ENCODE measurements around the gene ATP6V1F. TPM values are rescaled to one million over a fixed set of nuclear protein-coding genes. Genes with fewer than 3 reads are reported as not detected.

ATP6V1F gene
- total RNA-seq, 1 donor from 2014 or later = 74.6 TPM

DNA sequence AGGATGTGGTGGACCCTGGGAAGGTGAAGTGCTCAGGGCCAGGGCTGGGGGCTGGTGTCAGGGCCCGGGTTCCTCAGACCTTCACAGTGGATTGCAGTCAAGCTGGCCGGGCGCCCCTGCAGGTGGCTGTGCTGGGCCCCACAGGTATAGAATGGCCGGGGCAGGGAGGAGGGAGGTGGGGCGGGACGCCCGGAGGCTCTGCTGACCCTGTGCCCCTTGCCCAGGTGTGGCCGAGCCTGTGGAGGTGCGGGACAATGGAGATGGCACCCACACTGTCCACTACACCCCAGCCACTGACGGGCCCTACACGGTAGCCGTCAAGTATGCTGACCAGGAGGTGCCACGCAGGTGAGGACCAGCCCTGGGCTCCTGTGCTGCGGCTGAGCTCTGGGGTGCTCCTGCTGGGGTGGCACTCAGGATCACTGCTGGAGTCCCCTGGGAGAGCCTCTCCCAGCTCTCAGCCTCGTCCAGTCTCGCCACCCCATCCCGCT, 14.9 kb upstream of the ATP6V1F start:
- no peak for FAIRE-seq
- no peak for DNase-seq (ENCODE audit: low spot score in 2 of 2)

DNA sequence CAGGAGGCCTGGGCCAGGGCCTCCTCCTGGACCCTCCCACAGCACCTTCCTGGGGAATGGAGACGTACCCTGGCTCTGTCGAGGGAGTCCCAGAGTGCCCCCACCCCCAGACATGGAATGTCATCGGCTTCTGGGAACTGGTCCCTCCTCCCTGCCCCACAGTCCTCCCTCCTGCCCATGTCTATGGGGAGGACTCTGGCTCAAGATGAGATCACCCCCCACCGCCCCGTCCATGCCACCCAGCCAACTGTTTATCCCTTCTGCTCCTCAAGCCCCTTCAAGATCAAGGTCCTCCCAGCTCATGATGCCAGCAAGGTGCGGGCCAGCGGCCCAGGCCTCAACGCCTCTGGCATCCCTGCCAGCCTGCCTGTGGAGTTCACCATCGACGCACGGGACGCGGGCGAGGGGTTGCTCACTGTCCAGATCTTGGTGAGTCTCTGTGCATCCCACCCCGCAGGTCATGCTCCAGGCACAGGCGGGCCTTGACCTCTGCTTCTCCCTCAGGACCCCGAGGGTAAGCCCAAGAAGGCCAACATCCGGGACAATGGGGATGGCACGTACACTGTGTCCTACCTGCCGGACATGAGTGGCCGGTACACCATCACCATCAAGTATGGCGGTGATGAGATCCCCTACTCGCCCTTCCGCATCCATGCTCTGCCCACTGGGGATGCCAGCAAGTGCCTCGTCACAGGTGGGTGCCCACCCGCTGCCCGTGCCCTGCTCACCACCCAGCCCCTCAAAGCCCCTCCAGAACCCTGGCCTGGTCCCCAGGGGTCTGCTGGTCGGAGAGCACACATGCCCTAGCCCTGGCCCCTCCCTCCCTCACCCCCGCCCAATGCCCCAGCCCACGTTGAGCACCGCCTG, 14.1 kb upstream of the ATP6V1F start:
- FAIRE-seq = no peak
- DNase-seq (ENCODE audit: low spot score in 2 of 2) = no peak

DNA sequence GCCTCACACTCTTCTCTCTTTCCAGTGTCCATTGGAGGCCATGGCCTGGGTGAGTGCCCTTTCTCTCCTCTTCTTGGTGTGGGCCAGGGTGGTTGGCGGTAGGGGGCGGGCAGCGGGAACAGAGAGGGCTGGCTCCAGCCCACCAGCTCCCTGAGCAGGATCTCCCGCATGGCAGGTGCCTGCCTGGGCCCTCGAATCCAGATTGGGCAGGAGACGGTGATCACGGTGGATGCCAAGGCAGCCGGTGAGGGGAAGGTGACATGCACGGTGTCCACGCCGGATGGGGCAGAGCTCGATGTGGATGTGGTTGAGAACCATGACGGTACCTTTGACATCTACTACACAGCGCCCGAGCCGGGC, 13.5 kb upstream of the ATP6V1F start:
- FAIRE-seq (no peak), DNase-seq (ENCODE audit: low spot score in 2 of 2) (no peak)

DNA sequence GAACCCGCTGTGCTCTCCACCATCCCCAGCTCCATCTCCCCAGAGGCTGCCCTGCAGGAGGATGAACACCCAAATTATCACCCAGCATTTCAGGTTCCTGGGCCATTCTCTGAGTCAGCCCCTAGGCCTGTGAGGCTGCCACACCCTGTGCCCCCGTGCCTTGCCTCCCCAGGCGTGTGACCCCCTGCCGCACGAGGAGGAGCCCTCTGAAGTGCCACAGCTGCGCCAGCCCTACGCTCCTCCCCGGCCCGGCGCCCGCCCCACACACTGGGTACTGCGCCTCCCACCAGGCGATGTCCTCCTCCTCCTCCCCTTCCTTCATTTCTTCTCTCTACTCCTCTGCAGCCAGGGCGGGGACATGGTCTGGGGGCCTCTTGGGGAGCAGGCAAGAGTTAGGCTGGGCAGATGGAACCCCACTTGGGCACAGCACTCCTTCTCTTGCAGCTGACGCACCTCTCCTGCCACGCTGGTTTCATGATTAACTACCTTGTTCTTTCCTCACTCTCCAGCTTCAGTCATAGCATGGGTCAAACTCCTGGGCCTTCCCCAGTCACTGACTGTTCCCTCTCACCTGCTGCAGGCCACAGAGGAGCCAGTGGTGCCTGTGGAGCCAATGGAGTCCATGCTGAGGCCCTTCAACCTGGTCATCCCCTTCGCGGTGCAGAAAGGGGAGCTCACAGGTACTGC, 12.7 kb upstream of the ATP6V1F start:
- no peak for FAIRE-seq
- no peak for DNase-seq (ENCODE audit: low spot score in 2 of 2)

DNA sequence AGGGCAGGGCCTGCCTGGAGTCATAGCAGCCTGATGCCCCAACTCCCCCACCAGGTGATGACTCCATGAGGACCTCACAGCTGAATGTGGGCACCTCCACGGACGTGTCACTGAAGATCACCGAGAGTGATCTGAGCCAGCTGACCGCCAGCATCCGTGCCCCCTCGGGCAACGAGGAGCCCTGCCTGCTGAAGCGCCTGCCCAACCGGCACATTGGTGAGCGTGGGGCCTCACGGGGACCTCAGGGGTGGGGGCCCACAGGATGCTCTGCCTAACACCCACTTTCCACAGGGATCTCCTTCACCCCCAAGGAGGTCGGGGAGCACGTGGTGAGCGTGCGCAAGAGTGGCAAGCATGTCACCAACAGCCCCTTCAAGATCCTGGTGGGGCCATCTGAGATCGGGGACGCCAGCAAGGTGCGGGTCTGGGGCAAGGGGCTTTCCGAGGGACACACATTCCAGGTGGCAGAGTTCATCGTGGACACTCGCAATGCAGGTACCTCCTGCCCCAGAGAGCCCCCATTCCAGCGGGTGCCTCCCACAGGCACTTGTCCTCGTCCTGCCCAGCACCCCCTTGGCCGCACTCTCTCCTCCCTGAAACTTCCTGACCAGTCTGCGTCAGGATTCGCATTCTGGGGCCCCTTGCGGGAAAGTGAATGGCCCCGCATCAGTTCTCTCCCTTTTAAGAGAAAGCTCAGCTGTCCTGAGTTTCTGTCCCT, 10.0 kb upstream of the ATP6V1F start:
- no peak for DNase-seq (ENCODE audit: low spot score in 2 of 2)
- FAIRE-seq = no peak

DNA sequence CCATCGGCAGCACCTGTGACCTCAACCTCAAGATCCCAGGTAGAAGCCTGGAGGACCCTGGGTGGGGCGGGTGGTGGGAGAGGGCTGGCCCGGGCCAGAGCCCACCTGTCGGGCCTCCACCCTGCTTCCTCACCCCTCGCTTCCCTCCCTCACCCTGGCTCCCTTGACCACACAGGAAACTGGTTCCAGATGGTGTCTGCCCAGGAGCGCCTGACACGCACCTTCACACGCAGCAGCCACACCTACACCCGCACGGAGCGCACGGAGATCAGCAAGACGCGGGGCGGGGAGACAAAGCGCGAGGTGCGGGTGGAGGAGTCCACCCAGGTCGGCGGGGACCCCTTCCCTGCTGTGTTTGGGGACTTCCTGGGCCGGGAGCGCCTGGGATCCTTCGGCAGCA, 8.9 kb upstream of the ATP6V1F start:
- no peak for FAIRE-seq
- no peak for DNase-seq (ENCODE audit: low spot score in 2 of 2)

DNA sequence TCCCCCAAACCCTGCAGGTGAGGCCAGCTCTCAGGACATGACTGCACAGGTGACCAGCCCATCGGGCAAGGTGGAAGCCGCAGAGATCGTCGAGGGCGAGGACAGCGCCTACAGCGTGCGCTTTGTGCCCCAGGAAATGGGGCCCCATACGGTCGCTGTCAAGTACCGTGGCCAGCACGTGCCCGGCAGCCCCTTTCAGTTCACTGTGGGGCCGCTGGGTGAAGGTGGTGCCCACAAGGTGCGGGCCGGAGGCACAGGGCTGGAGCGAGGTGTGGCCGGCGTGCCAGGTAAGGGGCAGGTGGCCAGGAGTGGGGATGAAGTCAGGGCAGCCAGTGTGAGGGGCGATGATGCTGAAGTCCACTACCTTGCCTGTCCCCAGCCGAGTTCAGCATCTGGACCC, 8.3 kb upstream of the ATP6V1F start:
- FAIRE-seq = no peak
- no peak for DNase-seq (ENCODE audit: low spot score in 2 of 2)

DNA sequence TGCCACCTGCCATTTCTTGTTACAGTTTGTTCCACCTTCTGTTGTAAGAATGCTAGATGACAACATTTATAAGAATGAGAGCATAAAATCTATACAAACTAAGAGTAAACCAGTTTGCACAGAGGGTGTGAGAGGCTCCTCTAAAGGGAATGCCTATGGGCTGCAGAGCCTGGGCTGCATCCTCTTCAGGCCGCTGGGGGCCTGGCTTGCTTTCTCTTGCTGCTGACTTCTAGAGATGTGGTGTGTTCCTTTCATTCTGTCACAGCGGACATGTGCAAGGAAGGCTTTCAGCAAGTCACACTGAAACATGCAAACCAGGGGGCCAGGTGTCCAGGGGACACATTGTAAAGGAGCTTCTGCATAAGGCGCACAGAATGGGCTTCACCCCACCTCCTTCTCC, 7.1 kb upstream of the ATP6V1F start:
- no peak for FAIRE-seq
- DNase-seq (ENCODE audit: low spot score in 2 of 2) = no peak

DNA sequence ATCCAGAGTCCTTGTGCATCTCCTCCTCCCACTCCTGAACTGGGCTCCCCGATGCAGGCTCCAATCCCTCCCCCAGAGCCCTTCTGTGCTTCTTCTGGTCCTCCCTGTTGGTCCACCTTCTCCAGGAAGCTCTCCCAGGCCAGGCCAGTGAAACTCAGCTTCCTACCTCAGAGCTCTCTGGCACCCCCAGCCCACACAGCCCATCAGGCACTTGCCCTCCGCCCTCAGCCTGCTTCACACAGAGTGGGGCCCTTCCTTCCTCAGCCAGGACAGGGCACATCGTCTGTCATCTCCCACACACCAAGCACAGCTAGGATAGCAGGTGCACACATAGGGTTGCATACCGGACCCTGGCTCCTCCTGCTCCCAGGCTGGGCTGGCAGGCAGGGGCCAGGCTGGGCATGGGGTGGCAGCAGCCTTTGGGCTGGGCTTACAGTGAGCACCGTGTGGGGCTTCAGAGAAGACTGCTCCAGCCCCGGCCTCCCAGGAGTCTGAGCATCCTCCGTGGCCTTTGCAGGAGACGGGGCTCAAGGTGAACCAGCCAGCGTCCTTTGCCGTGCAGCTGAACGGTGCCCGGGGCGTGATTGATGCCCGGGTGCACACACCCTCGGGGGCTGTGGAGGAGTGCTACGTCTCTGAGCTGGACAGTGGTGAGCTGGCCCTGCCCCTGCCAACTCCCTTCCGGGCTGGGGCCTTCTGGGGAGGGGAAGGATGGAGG, 6.5 kb upstream of the ATP6V1F start:
- DNase-seq (ENCODE audit: low spot score in 2 of 2) (no peak), FAIRE-seq (no peak)

DNA sequence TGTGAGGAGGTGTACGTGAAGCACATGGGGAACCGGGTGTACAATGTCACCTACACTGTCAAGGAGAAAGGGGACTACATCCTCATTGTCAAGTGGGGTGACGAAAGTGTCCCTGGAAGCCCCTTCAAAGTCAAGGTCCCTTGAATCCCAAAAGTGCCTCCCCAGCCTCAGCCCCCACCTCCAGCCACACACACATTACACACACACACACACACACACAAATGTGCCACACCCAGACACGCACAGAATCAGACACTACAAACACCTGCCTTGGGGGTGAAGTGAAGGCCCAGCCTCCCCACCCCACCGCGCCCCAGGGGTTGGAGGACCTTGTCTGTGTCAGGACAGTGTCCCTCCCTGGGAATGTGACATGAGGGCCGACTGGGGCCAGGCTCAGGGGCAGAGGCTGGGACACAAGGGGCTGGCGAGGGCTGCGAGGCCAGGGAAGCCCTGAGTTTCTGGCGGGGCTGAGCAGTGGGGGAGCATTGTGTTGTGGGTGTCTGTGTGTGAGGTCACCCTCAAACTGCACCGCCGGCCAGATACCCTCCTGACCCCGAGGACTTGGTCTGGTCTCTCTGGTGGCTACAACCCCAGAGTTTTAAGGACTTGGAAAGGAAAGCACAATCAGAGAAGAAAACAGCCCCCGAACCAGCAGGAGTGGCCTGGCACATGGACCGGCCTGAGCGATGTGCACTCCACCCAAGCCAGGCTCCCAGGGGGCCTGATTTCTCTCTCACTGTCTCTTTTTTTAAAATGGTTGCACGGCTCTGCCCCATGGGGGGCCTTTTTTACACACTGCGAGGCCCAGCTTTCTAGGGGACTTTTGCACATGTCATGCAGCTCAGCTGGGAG, 4.0 kb upstream of the ATP6V1F start:
- FAIRE-seq (no peak), DNase-seq (ENCODE audit: low spot score in 2 of 2) (no peak)

DNA sequence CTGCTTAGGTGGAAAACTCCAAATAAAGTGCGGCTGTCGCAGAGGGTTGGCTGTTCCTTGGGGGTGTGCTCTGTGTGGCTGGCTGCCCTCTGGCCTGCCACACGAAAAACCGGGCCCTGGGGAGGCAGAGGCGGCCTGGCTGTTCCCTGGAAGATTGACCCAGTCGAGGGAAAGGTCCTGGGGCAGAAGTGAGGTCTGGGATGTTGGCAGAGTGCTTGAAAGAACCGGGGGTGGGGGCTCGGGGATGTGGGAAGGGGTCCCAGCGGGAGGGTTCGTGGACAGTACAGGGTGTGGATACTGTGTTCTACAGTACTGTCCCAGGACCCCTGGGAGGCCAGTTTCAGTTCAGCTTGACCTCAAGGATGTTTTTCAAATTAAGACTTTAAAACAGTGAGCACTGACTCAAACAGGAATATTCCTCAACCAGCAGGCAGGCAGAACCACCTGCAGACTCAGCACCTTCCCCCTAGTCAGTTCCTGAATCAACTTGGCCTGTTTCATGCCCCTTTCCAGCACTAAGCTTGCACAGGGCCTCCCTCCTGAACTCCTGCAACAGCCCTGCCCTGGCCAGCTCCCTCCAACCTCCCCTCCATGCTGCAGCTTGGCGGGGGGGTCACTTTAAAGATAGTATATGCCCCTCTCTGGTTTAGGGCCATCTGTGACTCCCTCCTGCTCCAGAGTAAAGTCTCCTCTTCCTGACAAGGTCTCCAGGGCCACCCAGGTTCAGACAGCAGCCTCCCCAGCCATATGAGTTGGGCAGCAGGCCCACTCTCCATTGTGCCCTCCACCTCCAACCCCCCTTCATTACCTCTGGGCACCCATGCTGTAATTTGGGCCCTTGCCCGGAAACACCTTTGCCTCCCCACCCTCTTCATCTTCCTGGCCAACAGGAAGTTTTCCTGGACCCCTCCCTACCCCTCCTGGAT, 3.2 kb upstream of the ATP6V1F start:
- no peak for FAIRE-seq
- no peak for DNase-seq (ENCODE audit: low spot score in 2 of 2)

DNA sequence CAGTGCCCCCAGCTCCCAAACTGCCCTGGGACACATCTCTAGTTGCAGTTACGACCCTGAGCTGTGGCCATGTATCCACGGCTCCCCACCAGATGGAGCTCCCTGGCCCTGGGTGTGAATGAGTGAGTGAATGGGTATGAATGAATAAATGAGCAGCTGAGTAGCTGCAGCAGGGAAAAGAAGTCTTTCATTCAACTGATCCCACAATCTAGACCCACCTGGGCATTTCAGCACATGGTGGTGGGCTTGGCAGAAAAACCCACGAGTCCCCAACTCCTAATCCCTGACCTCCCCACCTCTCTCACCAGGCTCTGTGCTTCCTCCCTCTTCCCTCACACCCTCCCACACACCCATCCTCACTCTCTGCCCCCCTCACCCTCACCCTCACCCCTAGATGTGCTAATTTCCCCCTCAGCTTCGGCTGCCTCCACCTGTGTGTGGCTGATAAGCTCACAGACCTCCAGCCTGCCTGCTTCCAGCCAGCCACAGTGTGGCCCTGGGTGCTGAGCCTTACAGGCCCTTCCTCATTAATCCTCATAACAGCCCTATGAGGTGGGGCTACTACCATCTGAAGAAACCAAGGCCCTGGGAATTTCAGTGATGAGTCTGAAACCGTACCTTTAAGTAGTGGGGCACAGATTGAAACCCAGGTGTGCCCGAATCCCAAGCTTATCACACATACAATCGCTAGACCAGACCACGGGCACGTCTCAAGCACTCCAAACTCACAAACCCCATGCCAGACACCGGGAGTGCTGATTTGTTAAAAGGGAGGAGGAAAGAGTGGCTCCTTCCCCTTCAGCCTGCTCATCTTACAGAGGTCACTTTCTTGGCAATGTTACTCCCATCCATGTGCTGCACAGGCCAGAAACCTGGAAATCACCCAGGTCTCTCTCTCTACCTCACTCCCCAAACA, 2.2 kb upstream of the ATP6V1F start:
- DNase-seq (ENCODE audit: low spot score in 2 of 2) = no peak
- FAIRE-seq = no peak

DNA sequence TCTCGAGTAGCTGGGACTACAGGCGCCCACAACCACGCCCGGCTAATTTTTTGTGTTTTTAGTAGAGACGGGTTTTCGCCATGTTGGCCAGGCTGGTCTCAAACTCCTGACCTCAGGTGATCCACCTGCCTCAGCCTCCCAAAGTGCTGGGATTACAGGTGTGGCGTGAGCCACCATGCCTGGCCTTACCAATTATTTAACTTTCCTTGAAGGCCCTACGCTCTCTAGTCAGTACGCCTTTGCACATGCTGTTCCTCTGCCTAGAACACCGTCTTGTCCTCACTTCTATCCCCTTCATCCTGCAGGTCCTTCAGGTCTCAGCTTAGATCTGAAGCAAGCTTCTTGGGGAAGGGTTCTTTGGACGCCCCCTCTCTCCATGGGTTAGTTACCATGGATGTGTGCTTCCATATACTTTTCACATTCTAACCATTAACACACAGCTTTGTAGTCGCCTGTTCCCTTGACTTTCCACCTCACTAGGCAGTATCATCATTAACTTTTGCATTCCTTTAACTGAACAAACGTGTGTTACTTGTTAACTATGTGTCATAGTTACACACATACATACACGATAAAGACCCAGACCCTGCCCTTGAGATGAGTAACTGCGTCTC, 592 bp upstream of the ATP6V1F start:
- FAIRE-seq (no peak), DNase-seq (ENCODE audit: low spot score in 2 of 2) (no peak)

DNA sequence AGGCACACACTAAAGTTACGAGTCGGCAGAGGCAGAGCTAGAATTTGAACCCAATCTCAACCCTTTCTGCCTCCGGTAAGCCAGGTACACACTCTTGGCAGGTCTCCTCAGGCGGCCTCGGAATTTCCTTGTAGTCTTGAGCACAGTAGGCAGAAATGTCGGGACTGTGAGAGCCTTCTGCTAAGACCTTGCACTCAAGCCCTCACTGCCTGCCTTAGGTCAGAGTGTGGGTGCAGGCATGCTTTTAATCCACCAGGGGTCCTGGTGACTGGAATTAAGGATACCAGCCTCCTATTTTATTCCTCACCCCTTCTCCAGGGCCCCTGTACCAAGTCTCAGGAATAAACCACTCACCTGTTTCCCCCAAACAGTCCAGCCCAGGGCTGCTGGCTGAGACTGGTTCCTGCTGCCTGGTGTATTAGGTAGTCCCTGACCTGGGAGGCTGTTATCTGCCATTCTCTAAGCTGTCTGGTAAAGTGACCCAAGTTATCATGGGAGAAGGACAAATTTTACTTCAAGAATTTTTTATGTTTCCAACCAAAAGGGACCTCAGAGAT, 855 bp downstream of the ATP6V1F start:
- FAIRE-seq = no peak
- no peak for DNase-seq (ENCODE audit: low spot score in 2 of 2)

DNA sequence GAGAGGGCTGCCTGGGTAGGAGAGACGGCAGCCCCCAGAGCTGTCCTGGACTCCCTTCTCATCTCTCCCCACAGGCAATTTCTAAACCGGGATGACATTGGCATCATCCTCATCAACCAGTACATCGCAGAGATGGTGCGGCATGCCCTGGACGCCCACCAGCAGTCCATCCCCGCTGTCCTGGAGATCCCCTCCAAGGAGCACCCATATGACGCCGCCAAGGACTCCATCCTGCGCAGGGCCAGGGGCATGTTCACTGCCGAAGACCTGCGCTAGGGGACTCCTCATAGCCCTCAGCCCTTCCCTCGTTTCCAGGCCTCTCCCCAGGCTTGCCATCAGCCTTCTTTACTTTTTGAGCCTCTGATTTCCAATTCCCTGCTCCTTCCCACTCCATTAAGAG, 2.6 kb downstream of the ATP6V1F start:
- no peak for DNase-seq (ENCODE audit: low spot score in 2 of 2)
- FAIRE-seq = no peak

DNA sequence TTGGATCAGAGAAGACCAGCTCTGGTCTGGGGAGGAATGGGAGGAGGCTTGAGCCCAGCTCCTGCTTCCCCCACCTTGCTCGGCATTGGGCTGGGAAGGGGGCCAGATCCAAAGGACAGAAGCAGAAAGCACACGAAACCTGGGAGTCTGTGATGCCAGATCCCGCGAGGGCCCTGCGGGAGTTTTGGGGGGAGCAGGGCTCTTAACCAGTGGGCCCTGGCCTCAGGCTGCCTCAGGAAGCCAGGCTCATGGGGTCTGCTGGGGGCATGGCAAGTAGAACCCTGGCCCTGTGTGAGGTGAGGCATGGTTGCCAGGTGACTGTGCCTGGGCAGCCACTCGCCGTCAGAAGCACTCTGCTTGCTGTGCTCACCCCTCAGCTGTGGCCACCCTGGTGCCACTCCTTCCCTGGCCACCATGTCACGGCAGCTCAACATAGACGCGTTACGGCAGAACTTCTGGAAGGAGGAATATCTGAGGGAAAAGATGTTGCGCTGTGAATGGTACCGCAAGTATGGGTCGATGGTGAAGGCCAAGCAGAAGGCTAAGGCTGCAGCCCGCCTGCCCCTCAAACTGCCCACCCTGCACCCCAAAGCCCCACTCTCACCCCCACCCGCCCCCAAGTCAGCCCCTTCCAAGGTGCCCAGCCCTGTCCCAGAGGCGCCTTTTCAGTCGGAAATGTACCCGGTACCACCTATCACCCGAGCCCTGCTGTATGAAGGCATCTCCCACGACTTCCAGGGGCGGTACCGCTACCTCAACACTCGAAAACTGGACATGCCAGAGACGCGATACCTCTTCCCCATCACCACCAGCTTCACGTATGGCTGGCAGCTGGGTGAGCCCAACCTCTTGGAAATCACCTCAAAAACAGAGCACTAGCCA, 3.6 kb downstream of the ATP6V1F start:
- DNase-seq (ENCODE audit: low spot score in 2 of 2) (no peak), FAIRE-seq (no peak)
